ENCODE results near the gene THAP7. TPM values are rescaled to one million over a fixed set of nuclear protein-coding genes. Genes with fewer than 3 reads are reported as not detected.

THAP7 gene
- total RNA-seq, 1 donor: 22.9 TPM

DNA sequence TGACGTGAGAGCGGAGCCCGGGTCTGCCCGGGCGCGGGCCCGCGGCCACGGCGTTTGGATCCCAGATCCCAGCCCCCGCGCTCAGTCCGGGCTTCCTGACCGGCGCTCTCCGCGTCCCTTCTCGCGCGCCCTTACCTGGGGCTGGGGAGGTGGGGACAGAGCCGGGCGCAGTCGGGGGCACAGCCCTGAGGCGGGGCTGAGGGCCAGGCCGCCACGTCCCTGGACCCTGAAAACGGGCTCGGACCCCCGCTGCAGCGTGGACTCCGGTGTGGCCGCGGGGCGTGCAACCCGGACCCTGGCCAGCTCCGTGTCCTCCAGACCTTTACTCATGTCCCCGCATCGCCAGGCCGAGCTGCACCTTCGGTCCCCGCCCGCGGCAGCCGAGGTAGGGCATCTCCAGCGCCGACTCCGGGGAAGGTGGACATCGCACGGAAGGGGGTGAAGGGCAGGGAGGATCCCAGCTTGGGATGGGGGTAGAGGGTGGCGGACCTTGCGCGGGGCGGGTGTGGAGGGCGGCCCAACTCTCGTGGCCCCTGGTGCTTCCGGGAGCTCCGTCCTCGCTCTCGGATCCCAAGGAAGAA is 44.7 kb downstream of the THAP7 start:
- no peak for DNase-seq (ENCODE audit: low read depth)
- TF ChIP-seq CTCF (IDR thresholded peaks at IDR 0.05; ENCODE audit: insufficient read depth, low read depth, low read length): no peak
- peak overlapping the region; percentile 76 for H3K4me3 ChIP-seq (ENCODE audit: low read depth, low read length)

GRCh38 chr22:20956258-20957101 is 45.4 kb downstream of the THAP7 start:
- no peak for DNase-seq (ENCODE audit: low read depth)
- H3K4me3 ChIP-seq (ENCODE audit: low read depth, low read length): peak overlapping the region; percentile 76

GRCh38 chr22:20955548-20955947 is 46.4 kb downstream of the THAP7 start:
- no peak overlapping the region for H3K4me3 ChIP-seq (ENCODE audit: low read depth, low read length)
- DNase-seq (ENCODE audit: low read depth): no peak
- no peak for TF ChIP-seq CTCF (IDR thresholded peaks at IDR 0.05; ENCODE audit: insufficient read depth, low read depth, low read length)

More at GRCh38 chr22:20956258-20957101, 45.4 kb downstream of the THAP7 start:
- TF ChIP-seq CTCF (IDR thresholded peaks at IDR 0.05; ENCODE audit: insufficient read depth, low read depth, low read length): no peak

- peak; percentile 89 for DNase-seq (ENCODE audit: low read depth)
- no peak for TF ChIP-seq CTCF (IDR thresholded peaks at IDR 0.05; ENCODE audit: insufficient read depth, low read depth, low read length)
- no peak overlapping the region for H3K4me3 ChIP-seq (ENCODE audit: low read depth, low read length)
Measured at GRCh38 chr22:20953668-20954500, 48.0 kb downstream of the THAP7 start.

- DNase-seq (ENCODE audit: low read depth): no peak
- no peak overlapping the region for H3K4me3 ChIP-seq (ENCODE audit: low read depth, low read length)
- TF ChIP-seq CTCF (IDR thresholded peaks at IDR 0.05; ENCODE audit: insufficient read depth, low read depth, low read length): no peak
Measured at GRCh38 chr22:20953342-20953608, 48.6 kb downstream of the THAP7 start.

DNA sequence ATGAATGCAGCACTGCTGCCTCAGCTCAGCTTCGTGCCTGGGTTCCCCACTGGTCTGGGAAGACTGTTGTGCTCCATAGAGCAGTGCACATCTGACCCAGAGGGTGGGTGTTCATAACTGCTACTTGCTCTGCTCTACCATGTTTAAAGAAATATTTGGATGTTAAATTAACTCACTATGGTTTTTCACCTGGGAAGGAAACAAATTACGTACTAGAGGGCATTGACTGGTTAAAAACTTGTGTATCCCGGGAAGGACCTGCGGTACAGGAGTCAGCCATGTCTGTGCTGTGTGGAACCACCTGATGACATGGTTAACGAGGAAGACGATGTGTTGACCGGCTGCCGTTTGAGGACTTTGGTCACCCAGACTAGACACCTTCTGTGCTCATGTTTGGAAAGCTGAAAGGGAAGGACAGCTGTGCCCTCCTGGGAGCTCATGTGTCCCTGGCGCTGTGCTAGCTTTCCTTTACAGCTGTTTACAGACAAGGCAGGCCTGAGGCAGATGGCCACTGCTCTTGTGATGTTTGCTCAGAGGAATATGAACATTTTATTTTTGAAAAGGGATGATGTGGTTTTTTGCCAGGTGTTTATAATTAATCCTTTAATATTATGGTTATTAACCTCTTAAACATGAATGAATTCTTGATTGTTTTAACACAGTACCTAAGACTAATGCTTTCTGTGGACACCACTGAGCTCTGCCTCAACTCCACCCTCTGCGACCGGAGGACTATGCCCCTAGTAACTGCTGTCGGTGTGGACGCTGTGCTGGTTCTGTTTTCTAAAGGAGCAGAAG is 49.2 kb downstream of the THAP7 start:
- no peak for TF ChIP-seq CTCF (IDR thresholded peaks at IDR 0.05; ENCODE audit: insufficient read depth, low read depth, low read length)
- DNase-seq (ENCODE audit: low read depth): no peak
- no peak overlapping the region for H3K4me3 ChIP-seq (ENCODE audit: low read depth, low read length)
